Upper lobe of left lung (tissue), 6 donors: ENCODE data around the gene STX11. TPM values are rescaled to one million over a fixed set of nuclear protein-coding genes. Genes with fewer than 3 reads are reported as not detected.

Experiments used
- ATAC-seq, 2 donors: fragments of 200-7000 bp; cut with Tn5 transposase; one replicate each; pipeline ENCODE4 v1.9.1; 2022; ENCODE audit warnings: mild to moderate bottlenecking in 2 of 2, moderate library complexity in 2 of 2; ENCODE audit not compliant: low FRiP score in 2 of 2
- DNase-seq, 2 donors: peaks; one replicate each; pipeline ENCODE4 v3.0.0-alpha.2; 2019 to 2020
- H3K27ac ChIP-seq, 4 donors: fragments of 200-600 bp; sonication (generic); one replicate each; pipeline ENCODE4 v1.5.1; 2016 to 2019
- H3K27me3 ChIP-seq, 4 donors: fragments of 200-600 bp; sonication (generic); one replicate each; pipeline ENCODE4 v1.5.1; 2017 to 2019
- H3K36me3 ChIP-seq, 4 donors: fragments of 200-600 bp; sonication (generic); one replicate each; pipeline ENCODE4 v1.5.1; 2016 to 2019
- H3K4me1 ChIP-seq, 4 donors: fragments of 200-600 bp; sonication (generic); one replicate each; pipeline ENCODE4 v1.5.1; 2018 to 2019
- H3K4me3 ChIP-seq, 4 donors: fragments of 200-600 bp; sonication (generic); one replicate each; pipeline ENCODE4 v1.5.1; 2017 to 2019; ENCODE audit warnings: mild to moderate bottlenecking in 2 of 4, moderate library complexity in 1 of 4
- H3K9me3 ChIP-seq, 4 donors: fragments of 200-600 bp; sonication (generic); one replicate each; pipeline ENCODE4 v1.5.1; 2018 to 2019
- EP300 ChIP-seq, 4 donors: sonication (generic); formaldehyde crosslinking; IDR thresholded peaks; one replicate each; pipeline ENCODE4 v1.5.1; 2017; ENCODE audit warnings: antibody characterized with exemption in 4 of 4, control low read depth in 2 of 4
- POLR2A ChIP-seq, 4 donors: fragments of 450-650 bp; IDR thresholded peaks; one replicate each; pipeline ENCODE4 v1.5.1; 2016 to 2017; ENCODE audit warnings: antibody characterized with exemption in 4 of 4, mild to moderate bottlenecking in 2 of 4
- POLR2AphosphoS5 ChIP-seq, 2 donors: sonication (generic); formaldehyde crosslinking; IDR thresholded peaks; one replicate each; pipeline ENCODE4 v1.5.1; 2017; ENCODE audit warnings: antibody characterized with exemption in 2 of 2
- WGBS, 2 donors: methylation state at CpG; one replicate each; pipeline ENCODE4 v1.1.5; 2017 to 2018; 5-methylcytosine and 5-hydroxymethylcytosine counted together
- total RNA-seq, 6 donors: library from RNA; depleted of rRNA in 4 of 6; stranded (reverse); fragments of >200 nt in 4 of 6; gene quantifications; one replicate each; pipeline versions ENCODE4 v1.1.0 to v1.2.1, GENCODE V29; 2016 to 2021
- TF ChIP-seq, protein P1 (sequence below), 6 experiments: fragments of 450-650 bp in 4 of 6; fragments of 200-600 bp in 2 of 6; sonication (generic) in 2 of 6; IDR thresholded peaks; one replicate each; pipeline ENCODE4 v1.5.1; 2016 to 2019; ENCODE audit warnings: antibody characterized with exemption in 6 of 6
- donor health status: DM: no; HTN: no; CAD: no; lungs with moderate emphysema.
- donor health status: DM: no; HTN: yes; CAD: no; lungs with severe emphysema.

Gene STX11
- total RNA-seq, 6 donors from 2014 or later = 47.9 to 134 (median 75.5) TPM

DNA sequence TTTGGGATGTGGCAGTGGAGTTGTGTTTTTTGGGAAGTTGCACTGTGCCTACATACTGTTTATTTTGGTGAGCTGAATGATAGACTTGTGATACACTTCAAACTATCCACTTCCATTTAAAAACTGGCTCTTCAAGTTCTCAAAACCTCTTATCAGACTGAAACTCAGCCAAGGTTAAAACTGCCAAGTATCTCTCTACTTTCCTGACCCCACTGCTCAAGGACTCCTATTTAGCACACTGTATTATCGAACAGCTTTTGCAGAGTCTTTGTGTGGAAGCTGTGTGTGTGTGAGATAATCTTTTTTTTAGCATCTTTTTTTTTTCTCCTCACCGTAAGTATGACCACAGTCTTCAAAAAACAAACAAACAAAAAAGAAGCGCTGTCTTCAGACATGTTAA lies 21.1 kb downstream of the STX11 start:
- H3K27me3 ChIP-seq = no peaks in the 10 kb centered on the region
- H3K27ac ChIP-seq = no peak overlapping the region
- 63 to 76% methylated on average over 3 of the region's 3 CpGs for WGBS, 2 donors
- H3K36me3 ChIP-seq = peaks cover 0 to 30% (median 0%) of the 10 kb centered on the region in 4 donors
- no peaks in the 10 kb centered on the region for H3K9me3 ChIP-seq
- ATAC-seq (no peak), DNase-seq (no peak)
- no peak overlapping the region for H3K4me3 ChIP-seq
- peaks cover 0 to 4% (median 0%) of the 10 kb centered on the region in 4 donors for H3K4me1 ChIP-seq
- TF ChIP-seq, protein P1, sequence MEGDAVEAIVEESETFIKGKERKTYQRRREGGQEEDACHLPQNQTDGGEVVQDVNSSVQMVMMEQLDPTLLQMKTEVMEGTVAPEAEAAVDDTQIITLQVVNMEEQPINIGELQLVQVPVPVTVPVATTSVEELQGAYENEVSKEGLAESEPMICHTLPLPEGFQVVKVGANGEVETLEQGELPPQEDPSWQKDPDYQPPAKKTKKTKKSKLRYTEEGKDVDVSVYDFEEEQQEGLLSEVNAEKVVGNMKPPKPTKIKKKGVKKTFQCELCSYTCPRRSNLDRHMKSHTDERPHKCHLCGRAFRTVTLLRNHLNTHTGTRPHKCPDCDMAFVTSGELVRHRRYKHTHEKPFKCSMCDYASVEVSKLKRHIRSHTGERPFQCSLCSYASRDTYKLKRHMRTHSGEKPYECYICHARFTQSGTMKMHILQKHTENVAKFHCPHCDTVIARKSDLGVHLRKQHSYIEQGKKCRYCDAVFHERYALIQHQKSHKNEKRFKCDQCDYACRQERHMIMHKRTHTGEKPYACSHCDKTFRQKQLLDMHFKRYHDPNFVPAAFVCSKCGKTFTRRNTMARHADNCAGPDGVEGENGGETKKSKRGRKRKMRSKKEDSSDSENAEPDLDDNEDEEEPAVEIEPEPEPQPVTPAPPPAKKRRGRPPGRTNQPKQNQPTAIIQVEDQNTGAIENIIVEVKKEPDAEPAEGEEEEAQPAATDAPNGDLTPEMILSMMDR (IDR thresholded peaks at IDR 0.05) = no peak
- TF ChIP-seq EP300 (IDR thresholded peaks at IDR 0.05) = no peak
- TF ChIP-seq POLR2AphosphoS5 (IDR thresholded peaks at IDR 0.05) = no peak
- TF ChIP-seq POLR2A (IDR thresholded peaks at IDR 0.05) = no peak

DNA sequence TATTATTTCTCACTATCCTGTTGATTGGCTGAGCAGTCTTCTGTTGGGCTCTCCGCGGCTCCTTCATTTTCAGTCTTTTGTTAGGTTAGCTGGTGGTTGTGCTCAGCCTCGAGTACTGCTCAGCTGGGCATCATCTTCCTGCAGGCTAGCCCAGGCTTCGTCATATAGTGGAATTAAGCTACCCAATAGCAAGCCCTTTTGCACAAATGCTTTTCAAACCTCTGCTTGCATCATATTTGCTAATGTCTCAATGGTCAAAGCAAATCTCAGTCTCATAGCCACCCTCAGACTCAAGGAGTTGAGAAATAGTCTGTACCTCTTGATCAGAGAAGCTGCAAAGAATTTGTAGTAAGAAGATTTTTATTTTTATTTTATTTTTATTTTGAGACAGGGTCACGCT lies 23.7 kb downstream of the STX11 start:
- Histone ChIP-seq H3K27me3 (no peaks in the 10 kb centered on the region), H3K27ac (no peak overlapping the region), H3K4me3 (no peak overlapping the region), H3K36me3 (peaks cover 0 to 22% (median 0%) of the 10 kb centered on the region in 4 donors), H3K4me1 (peaks cover 0 to 4% (median 0%) of the 10 kb centered on the region in 4 donors), H3K9me3 (no peaks in the 10 kb centered on the region)
- 85 to 86% methylated on average over 5 of the region's 5 CpGs for WGBS, 2 donors
- TF ChIP-seq, protein P1 (IDR thresholded peaks at IDR 0.05) = no peak
- TF ChIP-seq POLR2A (IDR thresholded peaks at IDR 0.05) (no peak), EP300 (IDR thresholded peaks at IDR 0.05) (no peak), POLR2AphosphoS5 (IDR thresholded peaks at IDR 0.05) (no peak)
- no peak for ATAC-seq
- DNase-seq = no peak

DNA sequence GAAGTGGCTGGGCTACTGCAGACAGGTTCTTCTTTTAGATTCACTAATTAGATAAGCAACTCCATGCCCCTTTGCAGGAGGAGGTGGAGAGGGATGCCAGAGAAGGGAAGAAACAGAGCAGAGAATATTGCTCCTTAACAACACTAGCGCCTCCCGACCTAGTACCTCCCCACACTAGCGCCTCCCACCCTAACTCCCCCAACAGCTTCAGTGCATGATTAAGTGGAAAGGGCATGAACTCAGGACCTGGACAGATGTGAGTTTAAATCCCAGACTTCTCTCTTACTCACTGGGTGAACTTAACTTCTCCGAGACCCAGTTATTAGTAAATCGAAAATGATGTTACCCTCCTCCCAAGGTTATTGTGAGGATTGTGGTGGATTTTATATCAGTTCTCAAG lies 25.7 kb downstream of the STX11 start:
- Histone ChIP-seq H3K9me3 (no peaks in the 10 kb centered on the region), H3K36me3 (peaks cover 0 to 11% (median 0%) of the 10 kb centered on the region in 4 donors), H3K4me1 (peaks cover 0 to 10% (median 3%) of the 10 kb centered on the region in 4 donors), H3K4me3 (no peak overlapping the region), H3K27me3 (no peaks in the 10 kb centered on the region), H3K27ac (no peak overlapping the region)
- no peak for TF ChIP-seq POLR2A (IDR thresholded peaks at IDR 0.05)
- TF ChIP-seq, protein P1 (IDR thresholded peaks at IDR 0.05) = no peak
- no peak for TF ChIP-seq EP300 (IDR thresholded peaks at IDR 0.05)
- no peak for TF ChIP-seq POLR2AphosphoS5 (IDR thresholded peaks at IDR 0.05)
- 89 to 95% methylated on average over 5 of the region's 5 CpGs for WGBS, 2 donors
- DNase-seq (no peak), ATAC-seq (peak in 1 of 2 donors; percentile 40)

DNA sequence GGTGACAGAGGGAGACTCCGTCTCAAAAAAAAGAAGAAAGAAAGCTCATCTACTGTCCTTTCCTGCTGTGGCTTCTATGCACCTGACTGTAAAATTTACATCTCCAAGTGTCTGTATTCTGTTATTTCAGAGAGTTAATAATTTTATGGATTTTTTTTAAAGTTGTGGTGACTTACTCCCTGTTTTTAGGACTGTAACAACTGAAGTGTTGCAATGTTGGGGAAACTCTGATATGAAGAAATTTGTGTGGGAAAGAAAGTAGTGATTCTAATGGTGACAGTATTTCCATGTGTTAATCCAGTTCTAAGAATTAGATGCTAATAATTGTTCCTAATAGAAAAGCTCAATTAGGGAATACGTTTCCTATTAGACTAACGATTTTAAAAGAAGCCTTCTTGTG lies 27.4 kb downstream of the STX11 start:
- H3K9me3 ChIP-seq = no peaks in the 10 kb centered on the region
- no peak overlapping the region for H3K27ac ChIP-seq
- no peaks in the 10 kb centered on the region for H3K36me3 ChIP-seq
- ATAC-seq = no peak
- H3K27me3 ChIP-seq = no peaks in the 10 kb centered on the region
- DNase-seq = no peak
- no peak overlapping the region for H3K4me3 ChIP-seq
- H3K4me1 ChIP-seq = peaks cover 10 to 16% (median 11%) of the 10 kb centered on the region in 4 donors
- 79 to 89% methylated on average over 3 of the region's 3 CpGs for WGBS, 2 donors
- TF ChIP-seq EP300 (IDR thresholded peaks at IDR 0.05) (no peak), POLR2AphosphoS5 (IDR thresholded peaks at IDR 0.05) (no peak), POLR2A (IDR thresholded peaks at IDR 0.05) (no peak)
- TF ChIP-seq, protein P1 (IDR thresholded peaks at IDR 0.05) = no peak

DNA sequence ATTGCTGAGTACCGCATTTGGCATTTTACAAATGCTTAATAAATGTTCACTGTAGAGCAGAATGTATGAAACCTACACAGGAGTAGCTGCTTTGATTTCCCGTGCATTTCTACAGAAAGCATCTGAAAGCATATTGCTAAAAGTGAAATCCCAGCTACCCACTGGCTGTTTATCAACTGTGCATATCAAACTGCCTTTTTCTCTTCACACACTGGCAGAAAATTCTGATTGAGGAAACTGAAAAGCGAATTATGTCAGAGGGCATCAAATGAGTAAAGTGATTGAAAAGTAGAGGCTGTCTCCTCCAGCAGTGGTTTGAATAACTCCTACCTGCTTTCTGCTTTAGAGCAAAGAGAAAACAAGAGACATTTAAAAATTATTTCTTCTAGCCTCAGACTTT lies 28.0 kb downstream of the STX11 start:
- Histone ChIP-seq H3K27ac (no peak overlapping the region), H3K27me3 (no peaks in the 10 kb centered on the region), H3K4me3 (no peak overlapping the region), H3K36me3 (no peaks in the 10 kb centered on the region), H3K9me3 (no peaks in the 10 kb centered on the region), H3K4me1 (peaks cover 10 to 16% (median 12%) of the 10 kb centered on the region in 4 donors)
- ATAC-seq (no peak), DNase-seq (no peak)
- WGBS, 2 donors = 84 to 87% methylated on average over 3 of the region's 3 CpGs
- TF ChIP-seq POLR2A (IDR thresholded peaks at IDR 0.05) (no peak), EP300 (IDR thresholded peaks at IDR 0.05) (no peak), POLR2AphosphoS5 (IDR thresholded peaks at IDR 0.05) (no peak)
- TF ChIP-seq, protein P1 (IDR thresholded peaks at IDR 0.05) = no peak
